T-helper 22 cell (primary cell): ENCODE data around the gene TLCD3B.
"Not testable (repeated sequence)": the region's sequence is repeated elsewhere in the genome, so short reads cannot be mapped to it uniquely, and the experiment has no call there.

ENCODE experiments used
- DNase-seq: peaks from one replicate; pipeline ENCODE4 v3.0.0-alpha.2; 2020; ENCODE audit warnings: low read depth

TLCD3B gene

DNA sequence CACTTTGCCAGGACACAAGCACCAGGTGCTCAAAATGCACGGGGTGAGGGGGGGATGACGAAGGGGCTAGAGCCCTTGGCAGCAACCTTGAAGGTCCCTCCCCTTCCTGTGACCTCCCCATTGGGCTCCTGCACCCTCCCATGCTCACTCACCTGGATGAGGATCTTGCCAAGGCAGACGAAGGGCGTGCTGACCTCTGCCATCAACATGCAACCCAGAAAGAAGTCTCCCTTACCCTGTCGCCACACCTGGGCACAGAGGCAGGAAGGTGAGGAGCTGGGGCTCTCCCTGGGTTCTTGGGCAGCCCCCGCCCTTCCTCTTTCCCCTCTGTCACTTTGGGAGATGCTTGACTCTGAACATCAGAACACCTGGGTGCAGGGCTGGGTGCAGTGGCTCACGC, 5.5 kb downstream of the TLCD3B start:
- no peak for DNase-seq

DNA sequence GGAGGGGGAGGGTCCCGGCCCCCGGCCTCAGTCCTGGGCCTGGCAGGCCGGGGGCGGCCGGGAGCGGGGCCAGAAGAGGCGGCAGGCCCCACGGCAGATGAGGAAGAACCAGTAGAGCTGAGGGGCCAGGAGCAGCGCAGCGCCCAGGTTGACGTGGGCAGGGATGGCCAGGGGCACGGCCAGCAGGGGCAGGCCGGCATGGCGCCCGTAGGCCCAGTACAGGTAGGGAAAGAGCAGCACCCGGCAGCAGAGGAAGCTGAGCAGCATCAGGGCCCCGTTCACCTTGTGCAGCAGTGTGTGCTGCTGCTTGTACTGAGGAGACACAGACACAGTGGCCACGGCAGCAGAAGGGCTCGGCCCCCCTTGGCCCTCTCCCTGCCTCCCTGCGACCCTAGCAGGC, 5.9 kb downstream of the TLCD3B start:
- no peak for DNase-seq

DNA sequence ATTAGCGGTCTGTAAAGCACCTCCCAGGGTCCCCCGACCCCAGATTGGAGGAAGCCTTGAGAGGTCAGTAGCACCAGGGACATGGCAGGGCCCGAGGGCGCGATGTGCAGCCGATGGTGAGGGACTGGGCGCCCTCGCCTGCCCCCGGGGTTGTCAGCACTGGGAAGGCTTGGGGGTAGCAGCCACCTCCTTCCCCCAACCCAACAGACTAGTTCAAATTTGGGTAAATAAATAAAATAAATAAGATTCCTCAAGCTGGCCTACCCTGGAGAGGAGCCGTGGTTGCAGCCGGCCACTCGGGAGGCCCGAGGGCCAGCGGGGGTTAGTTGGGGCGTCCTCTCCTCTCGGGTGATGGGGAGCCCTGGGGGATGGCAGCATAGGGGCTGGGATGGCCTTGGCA, 6.6 kb downstream of the TLCD3B start:
- DNase-seq: no peak

DNA sequence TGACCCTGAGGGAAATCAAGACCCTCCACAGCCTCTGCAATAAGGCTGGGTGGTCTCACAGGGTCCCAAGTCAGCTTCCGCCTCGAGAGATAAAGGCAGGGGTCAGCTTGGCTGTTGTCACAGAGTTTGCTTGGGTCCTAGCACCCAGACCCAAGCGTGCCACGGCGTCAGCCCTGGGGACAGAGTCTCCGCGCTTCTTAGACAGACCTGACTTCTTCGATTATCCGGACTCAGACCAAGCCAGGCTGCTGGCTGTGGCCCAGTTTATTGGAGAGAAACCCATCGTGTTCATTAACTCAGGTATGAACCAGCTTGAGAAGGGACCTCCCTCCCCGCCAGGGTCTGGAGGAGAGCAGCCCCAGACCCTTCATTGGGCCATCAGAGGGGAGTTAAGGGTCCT, 7.5 kb downstream of the TLCD3B start:
- DNase-seq: no peak

DNA sequence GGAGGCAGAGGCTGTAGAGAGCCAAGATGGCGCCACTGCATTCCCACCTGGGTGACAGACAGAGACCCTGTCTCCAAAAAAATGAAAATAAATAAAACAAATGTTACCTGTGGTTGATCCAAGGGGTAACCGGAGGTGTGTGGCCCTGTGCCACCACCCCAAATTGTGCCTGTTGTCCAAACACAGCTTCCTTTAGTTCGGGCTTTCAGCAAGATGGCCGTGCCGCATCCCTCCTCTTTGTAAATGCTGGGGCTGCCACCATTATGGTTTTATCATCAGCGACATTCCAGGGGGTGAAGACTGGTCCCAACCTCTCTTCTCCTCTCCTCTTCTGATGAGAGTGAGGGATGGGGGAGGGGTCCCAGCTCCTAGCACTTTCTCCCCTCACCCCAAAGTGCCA, 8.2 kb downstream of the TLCD3B start, which contains the start of gene C16orf92:
TSS of gene C16orf92 (plus strand) at position 312 of the 400 bp plus-strand sequence. CDS start 143 bp downstream, outside the sequence.
- no peak for DNase-seq

- no peak for DNase-seq
Observed at GRCh38 chr16:30018731-30019158, 12.3 kb downstream of the TLCD3B start.

GRCh38 chr16:30017937-30018336, 13.1 kb downstream of the TLCD3B start:
- not testable (repeated sequence) for DNase-seq

DNA sequence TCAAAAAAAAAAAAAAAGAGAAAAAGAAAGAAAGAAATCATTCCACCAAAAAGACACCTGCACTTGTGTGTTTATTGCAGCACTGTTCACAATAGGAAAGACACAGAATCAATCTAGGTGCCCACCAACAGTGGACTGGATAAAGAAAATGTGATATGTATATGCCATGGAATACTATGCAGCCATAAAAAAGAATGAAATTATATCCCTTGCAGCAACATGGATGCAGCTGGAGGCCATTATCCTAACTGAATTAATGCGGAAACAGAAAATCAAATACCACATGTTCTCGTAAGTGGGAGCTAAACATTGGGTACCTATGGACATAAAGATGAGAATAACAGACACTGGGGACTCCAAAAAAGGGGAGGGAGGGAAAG, 13.8 kb downstream of the TLCD3B start:
- DNase-seq: no peak

GRCh38 chr16:30016555-30017276, 14.4 kb downstream of the TLCD3B start:
- DNase-seq: no peak

GRCh38 chr16:30015450-30015849, 15.6 kb downstream of the TLCD3B start:
- DNase-seq: not testable (repeated sequence)

GRCh38 chr16:30012598-30012997, 18.5 kb downstream of the TLCD3B start:
- DNase-seq: not testable (repeated sequence)

- DNase-seq: no peak
Observed at GRCh38 chr16:30011714-30012504, 19.2 kb downstream of the TLCD3B start.

GRCh38 chr16:30010844-30011713, 20.0 kb downstream of the TLCD3B start, which contains the start of gene DOC2A:
DOC2A (minus strand) TSS chr16:30011027; CDS start chr16:30010222, 805 bp downstream.
- no peak for DNase-seq

DNA sequence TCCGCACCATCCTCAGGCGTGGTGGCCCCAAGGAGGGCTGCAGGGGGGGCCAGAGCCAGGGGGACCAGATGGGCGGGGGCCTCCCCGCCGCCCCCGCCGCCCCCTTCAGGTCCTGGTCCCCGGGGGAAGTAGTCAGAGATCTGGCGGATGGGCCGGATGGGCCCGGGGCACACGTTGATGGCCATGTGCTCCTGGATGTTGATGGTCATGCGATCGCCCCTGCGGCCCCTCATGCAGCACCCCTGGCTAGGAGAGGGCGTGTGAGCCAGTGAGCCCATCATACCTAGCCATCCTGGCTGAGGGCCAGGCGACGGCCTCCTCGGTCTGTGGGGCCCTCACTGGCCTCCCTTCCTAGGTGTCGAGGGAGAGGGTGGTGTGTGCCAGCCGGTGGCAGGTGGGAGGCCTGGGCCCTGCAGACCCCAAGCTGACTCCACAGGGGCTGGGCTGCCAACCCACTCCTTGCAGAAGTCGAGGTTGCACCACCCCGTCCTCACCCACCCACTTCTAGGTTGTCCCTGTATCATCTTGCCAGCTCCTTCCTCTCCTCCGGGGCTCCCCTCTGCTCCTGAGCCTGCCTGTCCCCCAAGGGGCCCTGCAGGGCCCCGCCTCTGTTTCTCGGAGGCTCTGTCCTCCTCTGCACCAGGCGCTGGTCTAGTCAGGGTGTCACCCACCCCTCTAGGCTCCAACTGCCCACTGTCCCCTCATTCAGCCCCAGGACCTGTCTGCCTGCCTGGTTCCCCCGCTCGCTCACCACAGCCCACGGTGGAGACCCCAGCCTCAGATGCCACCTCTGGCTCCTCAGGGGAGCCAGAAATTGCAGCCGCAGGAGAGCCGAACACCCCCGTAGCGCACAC, 20.9 kb downstream of the TLCD3B start:
- DNase-seq: no peak

- DNase-seq: no peak
Observed at GRCh38 chr16:30009085-30009862, 21.8 kb downstream of the TLCD3B start.

GRCh38 chr16:30007378-30007895, 23.6 kb downstream of the TLCD3B start:
- no peak for DNase-seq

GRCh38 chr16:30006659-30007377, 24.3 kb downstream of the TLCD3B start:
- DNase-seq: no peak

GRCh38 chr16:30006095-30006473, 25.0 kb downstream of the TLCD3B start:
- no peak for DNase-seq

- DNase-seq: no peak
Observed at GRCh38 chr16:30005341-30006094, 25.6 kb downstream of the TLCD3B start.
